ENCODE measurements around the gene ZSCAN22.

DNA sequence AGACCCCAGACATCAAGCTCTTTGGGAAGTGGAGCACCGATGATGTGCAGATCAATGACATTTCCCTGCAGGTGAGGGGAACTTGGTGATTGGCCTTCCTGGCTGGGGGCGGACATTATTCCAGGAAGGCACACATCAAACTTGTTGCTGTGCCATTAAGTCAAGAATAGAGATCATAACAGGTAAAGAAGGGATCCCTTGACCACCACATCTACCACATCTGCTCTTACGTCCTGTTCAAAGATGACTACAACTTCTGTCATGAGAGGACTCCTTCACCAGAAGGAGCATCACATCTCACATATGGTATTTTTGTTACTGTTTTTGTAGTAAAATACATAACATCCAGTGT lies 61.4 kb downstream of the ZSCAN22 start:
- TF ChIP-seq, protein P1, sequence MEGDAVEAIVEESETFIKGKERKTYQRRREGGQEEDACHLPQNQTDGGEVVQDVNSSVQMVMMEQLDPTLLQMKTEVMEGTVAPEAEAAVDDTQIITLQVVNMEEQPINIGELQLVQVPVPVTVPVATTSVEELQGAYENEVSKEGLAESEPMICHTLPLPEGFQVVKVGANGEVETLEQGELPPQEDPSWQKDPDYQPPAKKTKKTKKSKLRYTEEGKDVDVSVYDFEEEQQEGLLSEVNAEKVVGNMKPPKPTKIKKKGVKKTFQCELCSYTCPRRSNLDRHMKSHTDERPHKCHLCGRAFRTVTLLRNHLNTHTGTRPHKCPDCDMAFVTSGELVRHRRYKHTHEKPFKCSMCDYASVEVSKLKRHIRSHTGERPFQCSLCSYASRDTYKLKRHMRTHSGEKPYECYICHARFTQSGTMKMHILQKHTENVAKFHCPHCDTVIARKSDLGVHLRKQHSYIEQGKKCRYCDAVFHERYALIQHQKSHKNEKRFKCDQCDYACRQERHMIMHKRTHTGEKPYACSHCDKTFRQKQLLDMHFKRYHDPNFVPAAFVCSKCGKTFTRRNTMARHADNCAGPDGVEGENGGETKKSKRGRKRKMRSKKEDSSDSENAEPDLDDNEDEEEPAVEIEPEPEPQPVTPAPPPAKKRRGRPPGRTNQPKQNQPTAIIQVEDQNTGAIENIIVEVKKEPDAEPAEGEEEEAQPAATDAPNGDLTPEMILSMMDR (IDR thresholded peaks at IDR 0.05; ENCODE audit: poor library complexity, severe bottlenecking): no peak
- no peak for TF ChIP-seq EZH2 (IDR thresholded peaks at IDR 0.05; ENCODE audit: borderline replicate concordance, insufficient read depth, low read length, poor library complexity, severe bottlenecking)
- no peak for TF ChIP-seq TAF1 (IDR thresholded peaks at IDR 0.05; ENCODE audit: low read depth)

Measured in neural cell (in vitro differentiated cells).